Testis (tissue), 2 donors: ENCODE measurements around the gene MAP2K4.

ENCODE experiments used
- CTCF ChIP-seq, 3 experiments: fragments of 450-650 bp in 2 of 3; fragments of 200-600 bp in 1 of 3; sonication (generic) in 1 of 3; IDR thresholded peaks; one replicate each; pipeline ENCODE4 v1.5.1; 2016 to 2019; ENCODE audit warnings: antibody characterized with exemption in 3 of 3, mild to moderate bottlenecking in 2 of 3, moderate library complexity in 1 of 3
- POLR2A ChIP-seq: fragments of 450-650 bp; IDR thresholded peaks from one replicate; pipeline ENCODE4 v1.6.1; 2017; ENCODE audit warnings: antibody characterized with exemption, mild to moderate bottlenecking, moderate library complexity

DNA sequence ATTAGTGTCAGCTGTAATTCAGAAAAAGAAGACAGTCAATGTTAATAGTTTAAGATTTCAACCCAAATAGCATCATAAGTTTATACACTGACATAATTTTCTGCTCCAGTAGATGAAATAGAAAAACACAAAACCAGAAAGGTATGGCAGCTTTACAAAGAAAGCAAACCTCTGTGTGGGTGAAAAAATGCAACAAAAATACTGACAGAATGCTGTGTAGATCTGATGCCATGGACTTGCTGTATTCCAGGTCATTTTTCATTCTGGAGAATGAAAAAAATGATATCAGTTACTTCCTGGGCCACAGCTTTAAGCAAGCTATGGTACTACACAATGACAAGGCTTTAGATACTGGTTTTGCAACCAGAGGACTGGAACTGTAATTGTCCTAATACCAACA is 116.0 kb downstream of the MAP2K4 start:
- TF ChIP-seq CTCF (IDR thresholded peaks at IDR 0.05) (no peak), POLR2A (no peak)
